HepG2 (cell line): Measurements from ENCODE around the gene TNNI2. TPM values are rescaled to one million over a fixed set of nuclear protein-coding genes. Genes with fewer than 3 reads are reported as not detected.

ENCODE experiments used
- AHDC1 ChIP-seq: sonication (generic); formaldehyde crosslinking; IDR thresholded peaks from 2 replicates; pipeline ENCODE4 v1.5.1; 2020; ENCODE audit warnings: mild to moderate bottlenecking, missing genetic modification reagents, borderline replicate concordance
- CHCHD3 ChIP-seq: sonication (generic); formaldehyde crosslinking; IDR thresholded peaks from 2 replicates; pipeline ENCODE4 v1.8.0; 2022; ENCODE audit warnings: mild to moderate bottlenecking, missing genetic modification reagents, moderate library complexity
- KIAA2018 ChIP-seq: sonication (generic); formaldehyde crosslinking; IDR thresholded peaks from 2 replicates; pipeline ENCODE4 v1.5.0; 2020; ENCODE audit warnings: mild to moderate bottlenecking, missing genetic modification reagents, borderline replicate concordance
- MAF1 ChIP-seq: sonication (generic); formaldehyde crosslinking; IDR thresholded peaks from 2 replicates; pipeline ENCODE4 v1.5.0; 2020; ENCODE audit warnings: missing genetic modification reagents, borderline replicate concordance
- NFIB ChIP-seq: sonication (generic); formaldehyde crosslinking; IDR thresholded peaks from 2 replicates; pipeline ENCODE4 v1.9.0; 2021; ENCODE audit warnings: missing genetic modification reagents, mild to moderate bottlenecking, borderline replicate concordance
- PITX1 ChIP-seq: sonication (generic); formaldehyde crosslinking; IDR thresholded peaks from 2 replicates; pipeline ENCODE4 v1.5.1; 2020; ENCODE audit warnings: mild to moderate bottlenecking, missing genetic modification reagents
- SMC3 ChIP-seq: IDR thresholded peaks from 2 replicates; pipeline ENCODE4 v1.6.1; 2011; ENCODE audit warnings: low read length, improper control_type of control experiment
- USF2 ChIP-seq, 2 experiments: sonication (generic) in 1 of 2; formaldehyde crosslinking in 1 of 2; IDR thresholded peaks; 2 replicates each; pipeline versions ENCODE4 v1.5.1 to v1.6.1; 2011 to 2020; ENCODE audit warnings: borderline replicate concordance in 1 of 2, low read depth in 1 of 2, low read length in 1 of 2, mild to moderate bottlenecking in 1 of 2, missing genetic modification reagents in 1 of 2, moderate library complexity in 1 of 2
- ZNF747 ChIP-seq: sonication (generic); formaldehyde crosslinking; IDR thresholded peaks from 2 replicates; pipeline ENCODE4 v1.8.1; 2023; ENCODE audit warnings: missing genetic modification reagents, mild to moderate bottlenecking, borderline replicate concordance
- polyA plus RNA-seq, 8 experiments: library from polyadenylated mRNA; depleted of rRNA in 3 of 8; stranded (reverse) in 7 of 8; unstranded in 1 of 8; fragments of >200 nt; fragmentation: Illumina TruSeq in 4 of 8; extraction: Trizol in 4 of 8; gene quantifications; 2 replicates each; pipeline versions ENCODE4 v1.2.1 to v1.2.3, GENCODE V29; 2011 to 2016; ENCODE audit warnings: low read depth in 4 of 8, missing spikeins in 1 of 8, mixed read lengths in 1 of 8; ENCODE audit not compliant: insufficient read depth in 1 of 8
- total RNA-seq, 5 experiments: library from RNA; depleted of rRNA; stranded (reverse); fragments of >200 nt; fragmentation: Illumina TruSeq; extraction: Trizol; gene quantifications; 2 replicates each; pipeline ENCODE4 v1.2.3, GENCODE V29; 2016; ENCODE audit warnings: low read depth in 1 of 5

TNNI2 gene
- total and polyA plus RNA-seq, 2 of the 13 experiments (the other 11 are each of a cell fraction or from before 2014, with no cell fraction given) = 7.2 to 12.0 TPM

GRCh38 chr11:1842149-1843097 is 3.6 kb downstream of the TNNI2 start (continued):
- 0 out of 2 replicates have a peak, but pooled peaks have one; percentile 88 for TF ChIP-seq KIAA2018 (CRISPR knock-in tag)
- TF ChIP-seq NFIB (CRISPR knock-in tag) = no peak
- no peak for TF ChIP-seq USF2 (IDR thresholded peaks at IDR 0.05; ENCODE audit: low read depth, low read length)
- TF ChIP-seq USF2 (CRISPR knock-in tag; IDR thresholded peaks at IDR 0.05; ENCODE audit: borderline replicate concordance) = no peak; the same call in 1 of the 2 replicates
- no peak for TF ChIP-seq CHCHD3
- TF ChIP-seq SMC3 = no peak
- peak; percentile 94 for TF ChIP-seq PITX1 (CRISPR knock-in tag)
- TF ChIP-seq MAF1 (CRISPR knock-in tag) = no peak
- peak; percentile 97 for TF ChIP-seq AHDC1 (CRISPR knock-in tag)
- peak; percentile 95; the same call in 1 of the 2 replicates for TF ChIP-seq ZNF747
